Right lobe of liver (tissue), 4 donors: ENCODE data around the gene DDX51.

Source experiments
- CTCF ChIP-seq, 4 donors: fragments of 200-600 bp in 3 of 4; fragments of 450-650 bp in 1 of 4; IDR thresholded peaks; one replicate each; pipeline versions ENCODE4 v1.5.1 to v1.8.0; 2016 to 2022; ENCODE audit warnings: antibody characterized with exemption in 4 of 4, mild to moderate bottlenecking in 2 of 4
- POLR2A ChIP-seq: fragments of 450-650 bp; IDR thresholded peaks from one replicate; pipeline ENCODE4 v1.6.1; 2017; ENCODE audit warnings: antibody characterized with exemption, mild to moderate bottlenecking
- donor health status: DM: no; HTN: no; CAD: no.
- donor health status: DM: no; HTN: no; CAD: no.
- donor health status: DM: no; HTN: yes; CAD: no.

- TF ChIP-seq CTCF (IDR thresholded peaks at IDR 0.05) (no peak), POLR2A (no peak)
Measured at GRCh38 chr12:132151766-132152410, 7.8 kb upstream of the DDX51 start.
